DND-41 (cell line): ENCODE measurements around the gene CEP104.
"Not testable (repeated sequence)": the region's sequence is repeated elsewhere in the genome, so short reads cannot be mapped to it uniquely, and the experiment has no call there.

ENCODE experiments used
- ATAC-seq: fragments of 200-7000 bp; cut with Tn5 transposase; 3 replicates; pipeline ENCODE4 v1.9.1; 2021; ENCODE audit warnings: low read depth; ENCODE audit not compliant: insufficient read depth
- DNase-seq: peaks from one replicate; pipeline ENCODE4 v3.0.0-alpha.2; 2020
- H2AFZ ChIP-seq: 2 replicates; pipeline ENCODE4 v1.6.0; 2012; ENCODE audit warnings: low read depth, low read length
- H3K27ac ChIP-seq: 2 replicates; pipeline ENCODE4 v1.5.1; 2012; ENCODE audit warnings: low read length, inconsistent platforms
- H3K27me3 ChIP-seq: fragments of 200-600 bp; sonication (generic); 2 replicates; pipeline ENCODE4 v1.6.0; 2012; ENCODE audit warnings: low read length, mild to moderate bottlenecking, inconsistent platforms; ENCODE audit not compliant: insufficient read depth, poor library complexity
- H3K36me3 ChIP-seq: 2 replicates; pipeline ENCODE4 v1.5.1; 2012; ENCODE audit warnings: low read length, inconsistent platforms; ENCODE audit not compliant: insufficient read depth
- H3K4me1 ChIP-seq: 2 replicates; pipeline ENCODE4 v1.5.1; 2012; ENCODE audit warnings: mild to moderate bottlenecking, low read length; ENCODE audit not compliant: insufficient read depth
- H3K4me2 ChIP-seq: 2 replicates; pipeline ENCODE4 v1.6.0; 2012; ENCODE audit warnings: mild to moderate bottlenecking, moderate library complexity, low read length, inconsistent platforms; ENCODE audit not compliant: insufficient read depth
- H3K4me3 ChIP-seq, 2 experiments: fragments of 200-600 bp in 1 of 2; shearing (Covaris generic) in 1 of 2; 2 replicates each; pipeline ENCODE4 v1.5.1; 2012 to 2016; ENCODE audit warnings: inconsistent platforms in 2 of 2, low read length in 2 of 2, mild to moderate bottlenecking in 2 of 2, low read depth in 1 of 2, moderate library complexity in 1 of 2
- H3K79me2 ChIP-seq: 2 replicates; pipeline ENCODE4 v1.6.0; 2012; ENCODE audit warnings: low read length, inconsistent platforms; ENCODE audit not compliant: insufficient read depth
- H3K9ac ChIP-seq: 2 replicates; pipeline ENCODE4 v1.6.0; 2012; ENCODE audit warnings: low read depth, mild to moderate bottlenecking, inconsistent platforms, low read length, moderate library complexity
- H3K9me3 ChIP-seq: 2 replicates; pipeline ENCODE4 v1.5.1; 2012; ENCODE audit warnings: low read length, moderate library complexity, mild to moderate bottlenecking, inconsistent platforms; ENCODE audit not compliant: insufficient read depth, severe bottlenecking
- H4K20me1 ChIP-seq: 2 replicates; pipeline ENCODE4 v1.6.0; 2012; ENCODE audit warnings: low read length; ENCODE audit not compliant: insufficient read depth
- CTCF ChIP-seq: IDR thresholded peaks from 2 replicates; pipeline ENCODE4 v1.5.1; 2012; ENCODE audit warnings: borderline replicate concordance, low read length, moderate library complexity, mild to moderate bottlenecking; ENCODE audit not compliant: poor library complexity, severe bottlenecking; ENCODE audit errors: extremely low read depth
- EZH2 ChIP-seq: IDR thresholded peaks from 3 replicates; pipeline ENCODE4 v1.6.1; 2012; ENCODE audit warnings: borderline replicate concordance, low read depth, mild to moderate bottlenecking, moderate library complexity, low read length, inconsistent platforms; ENCODE audit not compliant: severe bottlenecking

Gene CEP104

GRCh38 chr1:3803905-3804626 is 52.9 kb downstream of the CEP104 start:
- no peak for TF ChIP-seq EZH2
- TF ChIP-seq CTCF = no peak

GRCh38 chr1:3800795-3801194 is 56.2 kb downstream of the CEP104 start:
- H3K9ac ChIP-seq, H3K4me1 ChIP-seq, DNase-seq, ATAC-seq, H2AFZ ChIP-seq, H3K27ac ChIP-seq, H3K27me3 ChIP-seq, H3K36me3 ChIP-seq, H3K9me3 ChIP-seq, H3K4me2 ChIP-seq, H3K4me3 ChIP-seq, H4K20me1 ChIP-seq: not testable (repeated sequence)
- peaks cover 10% of the 10 kb centered on the region for H3K79me2 ChIP-seq

More at GRCh38 chr1:3803905-3804626, 52.9 kb downstream of the CEP104 start:
- Histone ChIP-seq H2AFZ (no peak overlapping the region), H3K4me1 (no peaks in the 10 kb centered on the region), H3K27ac (no peak overlapping the region), H3K4me2 (no peak overlapping the region), H3K9me3 (peaks cover 7% of the 10 kb centered on the region), H4K20me1 (no peaks in the 10 kb centered on the region), H3K9ac (no peak overlapping the region), H3K27me3 (no peaks in the 10 kb centered on the region), H3K79me2 (no peaks in the 10 kb centered on the region), H3K4me3 (no peak overlapping the region), H3K36me3 (no peaks in the 10 kb centered on the region)
- ATAC-seq (no peak), DNase-seq (no peak)

- Histone ChIP-seq H3K79me2 (peaks cover 17% of the 10 kb centered on the region), H3K4me1 (peaks cover 16% of the 10 kb centered on the region), H3K9ac (no peak overlapping the region), H4K20me1 (peaks cover 8% of the 10 kb centered on the region), H3K27me3 (no peaks in the 10 kb centered on the region), H3K36me3 (peaks cover 3% of the 10 kb centered on the region; the same call in 1 of the 2 replicates), H3K4me2 (no peak overlapping the region), H2AFZ (no peak overlapping the region), H3K9me3 (no peaks in the 10 kb centered on the region), H3K4me3 (no peak overlapping the region), H3K27ac (no peak overlapping the region)
- no peak for DNase-seq
- TF ChIP-seq EZH2 (no peak), CTCF (no peak)
- no peak for ATAC-seq
Observed at GRCh38 chr1:3799976-3800685, 56.9 kb downstream of the CEP104 start.
